Measurements from ENCODE around the gene MEOX1. TPM values are rescaled to one million over a fixed set of nuclear protein-coding genes. Genes with fewer than 3 reads are reported as not detected.

MEOX1 gene
- total RNA-seq, 1 experiment from 2014 or later, result 0.72 TPM

- H3K4me3 ChIP-seq, result no peak overlapping the region
- H2AFZ ChIP-seq, result no peak overlapping the region
- DNase-seq, result no peak
- CTCF ChIA-PET, result no interaction called here
- no peaks in the 10 kb centered on the region for H3K9me2 ChIP-seq (ENCODE audit: insufficient read depth)
- H3F3A ChIP-seq (ENCODE audit: insufficient read depth, low read depth), result no peaks in the 10 kb centered on the region
- no peak overlapping the region for H3K27ac ChIP-seq
- H3K4me1 ChIP-seq (replicated peaks; ENCODE audit: insufficient read depth), result no peaks in the 10 kb centered on the region
- H3K79me2 ChIP-seq (ENCODE audit: low read depth), result no peaks in the 10 kb centered on the region
- H3K27me3 ChIP-seq (ENCODE audit: insufficient read depth, low read depth), result no peaks in the 10 kb centered on the region
- H3K36me3 ChIP-seq (ENCODE audit: low read depth), result no peaks in the 10 kb centered on the region
- POLR2A ChIA-PET (ENCODE audit: unreplicated experiment), result no interaction called here
- no peak overlapping the region for H3K4me2 ChIP-seq
- no TSS peak for BruUV-seq (replicated peaks)
- no peaks in the 10 kb centered on the region for H4K20me1 ChIP-seq (ENCODE audit: insufficient read depth)
- no peak for TF ChIP-seq EZH2 (IDR thresholded peaks at IDR 0.05; ENCODE audit: low read depth)
- TF ChIP-seq CTCF (conservative IDR thresholded peaks at IDR 0.05), result no peak
- no peaks in the 10 kb centered on the region for H3K9me3 ChIP-seq (ENCODE audit: insufficient read depth, low read depth)
- intact Hi-C loops (cut with micrococcal nuclease; ENCODE audit: unreplicated experiment), result no loop called here
Measured at GRCh38 chr17:43627653-43628052, 34.1 kb downstream of the MEOX1 start.

GRCh38 chr17:43626023-43626422 is 35.7 kb downstream of the MEOX1 start:
- intact Hi-C loops (cut with micrococcal nuclease; ENCODE audit: unreplicated experiment), result no loop called here
- CTCF ChIA-PET, result no interaction called here
- no TSS peak for BruUV-seq (replicated peaks)
- H3K27me3 ChIP-seq (ENCODE audit: insufficient read depth, low read depth), result no peaks in the 10 kb centered on the region
- no peaks in the 10 kb centered on the region for H3K4me1 ChIP-seq (replicated peaks; ENCODE audit: insufficient read depth)
- no peaks in the 10 kb centered on the region for H3F3A ChIP-seq (ENCODE audit: insufficient read depth, low read depth)
- H3K4me3 ChIP-seq, result no peak overlapping the region
- H3K9me3 ChIP-seq (ENCODE audit: insufficient read depth, low read depth), result no peaks in the 10 kb centered on the region
- no peaks in the 10 kb centered on the region for H3K79me2 ChIP-seq (ENCODE audit: low read depth)
- no peak overlapping the region for H2AFZ ChIP-seq
- TF ChIP-seq EZH2 (IDR thresholded peaks at IDR 0.05; ENCODE audit: low read depth) (no peak), CTCF (conservative IDR thresholded peaks at IDR 0.05) (no peak)
- H3K4me2 ChIP-seq, result no peak overlapping the region
- H4K20me1 ChIP-seq (ENCODE audit: insufficient read depth), result no peaks in the 10 kb centered on the region
- H3K9me2 ChIP-seq (ENCODE audit: insufficient read depth), result no peaks in the 10 kb centered on the region
- POLR2A ChIA-PET (ENCODE audit: unreplicated experiment), result no interaction called here
- no peaks in the 10 kb centered on the region for H3K36me3 ChIP-seq (ENCODE audit: low read depth)
- no peak overlapping the region for H3K27ac ChIP-seq
- DNase-seq, result no peak

GRCh38 chr17:43625606-43626005 is 36.1 kb downstream of the MEOX1 start:
- H4K20me1 ChIP-seq (ENCODE audit: insufficient read depth), result no peaks in the 10 kb centered on the region
- ChIA-PET POLR2A (ENCODE audit: unreplicated experiment) (no interaction called here), CTCF (no interaction called here)
- H3K4me2 ChIP-seq, result no peak overlapping the region
- no peak overlapping the region for H3K27ac ChIP-seq
- no peaks in the 10 kb centered on the region for H3K9me3 ChIP-seq (ENCODE audit: insufficient read depth, low read depth)
- H3K9me2 ChIP-seq (ENCODE audit: insufficient read depth), result no peaks in the 10 kb centered on the region
- no peaks in the 10 kb centered on the region for H3K36me3 ChIP-seq (ENCODE audit: low read depth)
- BruUV-seq (replicated peaks), result no TSS peak
- no peaks in the 10 kb centered on the region for H3K4me1 ChIP-seq (replicated peaks; ENCODE audit: insufficient read depth)
- no peak overlapping the region for H3K4me3 ChIP-seq
- no peaks in the 10 kb centered on the region for H3F3A ChIP-seq (ENCODE audit: insufficient read depth, low read depth)
- no peaks in the 10 kb centered on the region for H3K27me3 ChIP-seq (ENCODE audit: insufficient read depth, low read depth)
- no peak overlapping the region for H2AFZ ChIP-seq
- DNase-seq, result no peak
- TF ChIP-seq CTCF (conservative IDR thresholded peaks at IDR 0.05) (no peak), EZH2 (IDR thresholded peaks at IDR 0.05; ENCODE audit: low read depth) (no peak)
- no peaks in the 10 kb centered on the region for H3K79me2 ChIP-seq (ENCODE audit: low read depth)
- intact Hi-C loops (cut with micrococcal nuclease; ENCODE audit: unreplicated experiment), result no loop called here
